ENCODE results near the gene PSMA7.

GRCh38 chr20:62174021-62174804, 31.0 kb upstream of the PSMA7 start:
- TF ChIP-seq CTCF (IDR thresholded peaks at IDR 0.05): no peak
- no peak for TF ChIP-seq EZH2 (IDR thresholded peaks at IDR 0.05; ENCODE audit: borderline replicate concordance, insufficient read depth, low read depth, low read length, poor library complexity, severe bottlenecking)
